Activated CD4-positive, alpha-beta memory T cell treated with anti-CD3 and anti-CD28 coated beads, Interleukin-2, amount 10 ng/mL, durations not matched to agents 7 days and 5 days (primary cell): ENCODE measurements around the gene KDM2B. TPM values are rescaled to one million over a fixed set of nuclear protein-coding genes. Genes with fewer than 3 reads are reported as not detected.

ENCODE experiments used
- CTCF ChIA-PET: fragments of 350-600 bp; sonication (Branson Sonifier 250); formaldehyde crosslinking; loops from one replicate; lab custom pipeline; 2021; ENCODE audit warnings: antibody characterized with exemption, inconsistent platforms; lab: Charles Lee
- POLR2A ChIA-PET: fragments of 350-600 bp; sonication (Branson Sonifier 250); formaldehyde crosslinking; loops from one replicate; lab custom pipeline; 2021; ENCODE audit warnings: antibody characterized with exemption; lab: Charles Lee
- DNase-seq: peaks from one replicate; pipeline ENCODE4 v3.0.0-alpha.2; 2020
- H3K27ac Mint-ChIP-seq: one replicate; pipeline ENCODE4 v1.8.0; 2021; ENCODE audit warnings: mild to moderate bottlenecking, mixed read lengths
- H3K27me3 Mint-ChIP-seq: one replicate; pipeline ENCODE4 v1.8.0; 2021; ENCODE audit warnings: mixed read lengths
- H3K36me3 Mint-ChIP-seq: one replicate; pipeline ENCODE4 v1.8.0; 2021; ENCODE audit warnings: low read depth, mixed read lengths
- H3K4me1 Mint-ChIP-seq: one replicate; pipeline ENCODE4 v1.8.0; 2021; ENCODE audit warnings: mixed read lengths
- H3K4me3 Mint-ChIP-seq: one replicate; pipeline ENCODE4 v1.8.0; 2021; ENCODE audit warnings: mild to moderate bottlenecking, mixed read lengths
- H3K9me3 Mint-ChIP-seq: one replicate; pipeline ENCODE4 v1.8.0; 2021; ENCODE audit warnings: mixed read lengths
- total RNA-seq, 2 experiments: library from RNA; stranded (reverse); gene quantifications; one replicate each; pipeline ENCODE4 v1.2.3, GENCODE V29; 2021

The KDM2B gene
- total RNA-seq, 2 experiments from 2014 or later = 59.8 to 62.6 TPM

DNA sequence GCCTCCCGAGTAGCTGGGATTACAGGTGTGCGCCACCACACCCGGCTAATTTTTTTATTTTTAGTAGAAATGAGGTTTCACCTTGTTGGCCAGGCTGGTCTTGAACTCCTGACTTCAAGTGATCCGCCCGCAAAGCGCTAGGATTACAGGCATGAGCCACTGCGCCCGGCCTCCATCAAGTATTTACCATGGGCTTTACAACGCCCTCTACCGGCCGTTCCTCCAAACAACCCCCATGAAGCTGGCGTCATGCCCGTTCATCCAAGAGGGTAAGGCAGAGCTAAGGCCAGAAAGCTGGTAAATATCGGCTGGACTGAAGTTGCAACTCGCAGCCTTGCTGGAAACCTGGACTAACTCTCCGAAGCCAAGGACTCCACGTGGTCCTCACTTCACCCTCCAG, 139.3 kb downstream of the KDM2B start:
- ChIA-PET CTCF (interaction anchor here (0.6 to 4.7 kb wide), 7 partner anchors 10 to 107 kb away, joined by 3 to 63 read pairs (median 9); no protein-coding TSS in a partner anchor), POLR2A (interaction anchor here (0.7 to 1.7 kb wide), 2 partner anchors 17 to 42 kb away, joined by 3 to 6 read pairs; partner anchors contain the start of gene RNF34)
- Mint-ChIP-seq H3K4me1 (peaks cover 2% of the 10 kb centered on the region), H3K27ac (no peak overlapping the region), H3K4me3 (no peak overlapping the region), H3K9me3 (peaks cover 6% of the 10 kb centered on the region), H3K36me3 (peaks cover 58% of the 10 kb centered on the region), H3K27me3 (no peaks in the 10 kb centered on the region)
- DNase-seq = no peak

GRCh38 chr12:121440768-121441167, 140.1 kb downstream of the KDM2B start:
- H3K4me3 Mint-ChIP-seq = no peak overlapping the region
- H3K4me1 Mint-ChIP-seq = peaks cover 2% of the 10 kb centered on the region
- H3K36me3 Mint-ChIP-seq = peaks cover 65% of the 10 kb centered on the region
- no peak for DNase-seq
- peaks cover 9% of the 10 kb centered on the region for H3K9me3 Mint-ChIP-seq
- ChIA-PET POLR2A (no interaction called here), CTCF (interaction anchor here (0.5 to 4.7 kb wide), 5 partner anchors 9 to 1150 kb away, joined by 3 to 63 read pairs (median 4); no protein-coding TSS in a partner anchor)
- no peaks in the 10 kb centered on the region for H3K27me3 Mint-ChIP-seq
- no peak overlapping the region for H3K27ac Mint-ChIP-seq

- ChIA-PET POLR2A (interaction anchor here (1.0 to 1.5 kb wide), 2 partner anchors 11 to 39 kb away, joined by 3 read pairs; no protein-coding TSS in a partner anchor), CTCF (interaction anchor here (0.7 kb wide), 1 partner anchor 39 kb away, joined by 3 read pairs; no protein-coding TSS in a partner anchor)
- H3K27ac Mint-ChIP-seq = no peak overlapping the region
- H3K9me3 Mint-ChIP-seq = peaks cover 15% of the 10 kb centered on the region
- H3K36me3 Mint-ChIP-seq = peaks cover 76% of the 10 kb centered on the region
- DNase-seq = no peak
- no peak overlapping the region for H3K4me3 Mint-ChIP-seq
- H3K27me3 Mint-ChIP-seq = no peaks in the 10 kb centered on the region
- peaks cover 2% of the 10 kb centered on the region for H3K4me1 Mint-ChIP-seq
Measured at GRCh38 chr12:121439715-121440114, 141.1 kb downstream of the KDM2B start.

GRCh38 chr12:121438905-121439304, 141.9 kb downstream of the KDM2B start:
- H3K4me1 Mint-ChIP-seq = peaks cover 2% of the 10 kb centered on the region
- H3K9me3 Mint-ChIP-seq = peaks cover 15% of the 10 kb centered on the region
- H3K36me3 Mint-ChIP-seq = peaks cover 75% of the 10 kb centered on the region
- ChIA-PET CTCF (interaction anchor here (0.7 to 1.1 kb wide), 2 partner anchors 20 to 40 kb away, joined by 3 to 5 read pairs; no protein-coding TSS in a partner anchor), POLR2A (interaction anchor here (1.0 to 1.5 kb wide), 2 partner anchors 10 to 38 kb away, joined by 3 read pairs; no protein-coding TSS in a partner anchor)
- H3K4me3 Mint-ChIP-seq = no peak overlapping the region
- no peaks in the 10 kb centered on the region for H3K27me3 Mint-ChIP-seq
- no peak overlapping the region for H3K27ac Mint-ChIP-seq
- no peak for DNase-seq

DNA sequence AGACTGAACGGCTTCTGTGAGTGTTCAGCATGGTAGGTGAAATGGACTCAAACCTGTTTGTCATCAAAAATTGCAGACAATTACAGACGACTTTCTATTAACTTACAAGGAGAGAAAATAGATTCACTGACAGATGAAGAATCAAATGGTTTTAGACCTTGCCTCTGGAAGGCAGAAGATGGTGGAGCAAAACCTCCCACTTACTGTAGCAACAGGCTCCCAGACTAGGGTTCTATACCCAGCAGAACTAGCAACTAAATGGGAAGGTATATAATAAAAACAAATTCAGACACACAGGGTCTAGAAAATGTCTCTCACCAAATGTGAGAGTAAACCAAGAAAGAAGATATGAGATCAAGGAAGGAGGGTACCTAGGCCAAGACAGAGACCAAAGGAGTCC, 144.1 kb downstream of the KDM2B start:
- POLR2A ChIA-PET = interaction anchor here (1.0 to 1.4 kb wide), 2 partner anchors 85 to 108 kb away, joined by 3 read pairs; no protein-coding TSS in a partner anchor
- Mint-ChIP-seq H3K4me1 (no peaks in the 10 kb centered on the region), H3K27me3 (no peaks in the 10 kb centered on the region), H3K4me3 (no peak overlapping the region), H3K36me3 (peaks cover 87% of the 10 kb centered on the region), H3K27ac (no peak overlapping the region), H3K9me3 (peaks cover 15% of the 10 kb centered on the region)
- no peak for DNase-seq
- CTCF ChIA-PET = no interaction called here

DNA sequence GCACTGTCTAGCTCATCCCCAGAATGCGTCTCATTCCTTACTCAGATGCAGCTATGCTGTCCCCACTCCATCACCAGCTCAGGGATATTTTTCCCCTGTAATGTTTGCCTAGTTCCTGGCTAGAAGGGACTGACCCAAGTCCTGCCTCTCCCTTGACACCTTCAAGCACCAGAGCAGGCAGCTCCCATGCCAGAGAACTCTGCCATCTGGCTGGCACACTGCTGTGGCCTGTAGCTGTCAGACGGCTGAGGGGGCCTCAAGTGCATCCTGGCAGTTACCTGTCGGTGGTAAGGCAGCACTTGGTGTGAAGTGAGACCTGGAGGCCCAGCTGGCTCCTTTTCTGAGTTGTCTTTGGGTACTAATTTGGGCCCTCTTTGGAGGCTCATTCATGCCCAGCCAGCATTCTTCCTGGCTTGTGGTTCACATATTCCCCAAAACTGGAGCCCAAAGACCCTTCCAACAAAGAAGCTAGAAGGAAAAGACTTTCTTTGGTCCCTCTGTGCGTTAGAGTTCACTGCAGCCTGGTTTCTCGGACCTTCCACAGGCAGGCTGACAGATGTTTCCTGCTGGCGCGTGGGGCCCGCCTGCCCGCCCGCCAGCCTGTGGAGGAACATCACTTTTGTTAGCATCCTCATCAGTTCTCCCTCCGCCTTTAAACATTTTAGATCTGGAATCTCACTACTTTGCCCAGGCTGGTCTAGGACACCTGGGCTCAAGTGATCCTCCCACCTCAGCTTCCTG, 147.9 kb downstream of the KDM2B start:
- H3K36me3 Mint-ChIP-seq = peaks cover 92% of the 10 kb centered on the region
- no peak overlapping the region for H3K27ac Mint-ChIP-seq
- no peak overlapping the region for H3K4me3 Mint-ChIP-seq
- ChIA-PET CTCF (interaction anchor here (0.5 to 6.7 kb wide), 2 partner anchors 9 to 27 kb away, joined by 3 to 41 read pairs; no protein-coding TSS in a partner anchor), POLR2A (interaction anchor here (0.9 to 2.5 kb wide), 5 partner anchors 10 to 82 kb away, joined by 3 to 14 read pairs (median 3); partner anchors contain the start of gene RNF34)
- DNase-seq = no peak
- peaks cover 2% of the 10 kb centered on the region for H3K4me1 Mint-ChIP-seq
- peaks cover 15% of the 10 kb centered on the region for H3K9me3 Mint-ChIP-seq
- H3K27me3 Mint-ChIP-seq = no peaks in the 10 kb centered on the region

- ChIA-PET CTCF (interaction anchor here (6.7 kb wide), 1 partner anchor 11 kb away, joined by 41 read pairs; no protein-coding TSS in a partner anchor), POLR2A (interaction anchor here (1.3 kb wide), 1 partner anchor 79 kb away, joined by 3 read pairs; the partner anchor contains the start of gene ANAPC5)
- no peak for DNase-seq
- Mint-ChIP-seq H3K4me3 (no peak overlapping the region), H3K4me1 (peaks cover 2% of the 10 kb centered on the region), H3K36me3 (peaks cover 91% of the 10 kb centered on the region), H3K27ac (no peak overlapping the region), H3K9me3 (peaks cover 7% of the 10 kb centered on the region), H3K27me3 (no peaks in the 10 kb centered on the region)
Measured at GRCh38 chr12:121430833-121431415, 149.9 kb downstream of the KDM2B start.

DNA sequence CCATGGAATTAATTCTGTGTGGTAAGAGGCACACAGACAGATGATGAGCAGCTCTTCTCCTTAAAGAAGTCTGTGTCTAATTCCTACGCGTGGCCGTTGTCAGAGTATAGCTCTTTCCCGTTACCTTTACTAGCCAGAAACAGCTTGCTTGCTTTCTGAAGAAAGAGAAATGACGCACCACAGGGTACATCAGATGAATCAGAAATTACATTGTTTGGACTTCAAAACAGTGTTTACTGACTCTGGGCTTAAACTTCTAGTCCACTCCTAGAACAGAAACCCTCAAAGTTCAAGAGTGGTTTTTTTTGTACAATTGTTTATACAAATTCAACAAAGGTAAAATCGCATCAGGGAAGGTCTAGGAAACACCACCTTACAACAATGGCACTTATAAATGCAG, 151.9 kb downstream of the KDM2B start:
- ChIA-PET CTCF (interaction anchor here (6.7 kb wide), 1 partner anchor 13 kb away, joined by 41 read pairs; no protein-coding TSS in a partner anchor), POLR2A (interaction anchor here (1.1 to 1.6 kb wide), 2 partner anchors 9 to 10 kb away, joined by 3 read pairs; no protein-coding TSS in a partner anchor)
- H3K4me3 Mint-ChIP-seq = no peak overlapping the region
- no peak overlapping the region for H3K27ac Mint-ChIP-seq
- no peaks in the 10 kb centered on the region for H3K9me3 Mint-ChIP-seq
- H3K4me1 Mint-ChIP-seq = peaks cover 4% of the 10 kb centered on the region
- peaks cover 88% of the 10 kb centered on the region for H3K36me3 Mint-ChIP-seq
- DNase-seq = no peak
- H3K27me3 Mint-ChIP-seq = no peaks in the 10 kb centered on the region

DNA sequence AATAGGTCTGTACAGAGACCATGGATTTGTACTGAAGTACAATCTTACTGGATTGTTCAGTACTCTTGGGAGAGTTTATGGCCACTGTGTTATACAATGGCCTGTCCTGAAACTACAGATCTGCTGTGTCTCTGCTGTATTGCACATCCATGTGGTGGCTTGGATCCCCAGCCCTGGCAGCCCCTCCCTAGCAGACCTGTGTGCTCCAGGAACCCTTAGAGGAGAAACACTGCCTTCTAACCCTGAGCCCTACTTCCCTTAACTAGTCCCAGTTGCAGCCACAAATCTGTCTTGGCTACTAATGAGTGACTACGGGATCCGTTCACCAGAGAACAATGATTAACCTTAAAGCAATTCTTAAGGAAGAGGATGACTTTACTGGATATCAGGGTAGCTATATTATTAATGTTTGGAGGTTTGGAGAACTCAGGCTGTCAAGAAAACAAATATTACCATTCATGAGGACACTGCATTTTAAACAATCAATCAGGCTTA, 153.2 kb downstream of the KDM2B start:
- POLR2A ChIA-PET = interaction anchor here (1.1 to 5.1 kb wide), 3 partner anchors 11 to 27 kb away, joined by 3 to 27 read pairs (median 3); partner anchors contain the start of gene RNF34
- Mint-ChIP-seq H3K27me3 (no peaks in the 10 kb centered on the region), H3K36me3 (peaks cover 86% of the 10 kb centered on the region), H3K4me3 (no peak overlapping the region), H3K27ac (no peak overlapping the region), H3K9me3 (no peaks in the 10 kb centered on the region), H3K4me1 (peaks cover 4% of the 10 kb centered on the region)
- CTCF ChIA-PET = no interaction called here
- DNase-seq = no peak

GRCh38 chr12:121424624-121424975, 156.2 kb downstream of the KDM2B start:
- DNase-seq = no peak
- H3K4me1 Mint-ChIP-seq = peaks cover 4% of the 10 kb centered on the region
- H3K9me3 Mint-ChIP-seq = no peaks in the 10 kb centered on the region
- H3K27me3 Mint-ChIP-seq = no peaks in the 10 kb centered on the region
- ChIA-PET CTCF (interaction anchor here (1.9 to 3.3 kb wide), 2 partner anchors 18 to 90 kb away, joined by 8 to 18 read pairs; no protein-coding TSS in a partner anchor), POLR2A (interaction anchor here (0.6 to 5.1 kb wide), 4 partner anchors 14 to 24 kb away, joined by 3 to 27 read pairs (median 4); partner anchors contain the start of gene RNF34)
- peaks cover 86% of the 10 kb centered on the region for H3K36me3 Mint-ChIP-seq
- no peak overlapping the region for H3K4me3 Mint-ChIP-seq
- H3K27ac Mint-ChIP-seq = no peak overlapping the region

- Mint-ChIP-seq H3K27me3 (no peaks in the 10 kb centered on the region), H3K4me1 (peaks cover 3% of the 10 kb centered on the region), H3K4me3 (no peak overlapping the region), H3K36me3 (peaks cover 85% of the 10 kb centered on the region), H3K27ac (no peak overlapping the region), H3K9me3 (no peaks in the 10 kb centered on the region)
- no peak for DNase-seq
- ChIA-PET POLR2A (interaction anchor here (0.8 to 5.1 kb wide), 3 partner anchors 18 to 72 kb away, joined by 3 to 27 read pairs (median 6); partner anchors contain the start of genes ANAPC5 and RNF34), CTCF (interaction anchor here (0.7 to 3.3 kb wide), 3 partner anchors 19 to 89 kb away, joined by 3 to 18 read pairs (median 8); no protein-coding TSS in a partner anchor)
Measured at GRCh38 chr12:121423682-121424623, 156.9 kb downstream of the KDM2B start.
